Smooth muscle cell (in vitro differentiated cells): ENCODE data around the gene SLC2A3. TPM values are rescaled to one million over a fixed set of nuclear protein-coding genes. Genes with fewer than 3 reads are reported as not detected.
"Not testable (repeated sequence)": the region's sequence is repeated elsewhere in the genome, so short reads cannot be mapped to it uniquely, and the experiment has no call there.

Experiments
- DNase-seq: peaks from one replicate; lab custom pipeline; 2025; ENCODE audit not compliant: unreplicated experiment; lab: John Stamatoyannopoulos, UW
- H2AFZ ChIP-seq: fragments of 200-600 bp; sonication (generic); 2 replicates; pipeline ENCODE4 v1.6.0; 2016; ENCODE audit warnings: antibody characterized with exemption, low read depth, mild to moderate bottlenecking
- H3F3A ChIP-seq: fragments of 200-600 bp; sonication (generic); 2 replicates; pipeline ENCODE4 v1.6.0; 2017; ENCODE audit warnings: antibody characterized with exemption, low read depth
- H3K27ac ChIP-seq: fragments of 200-600 bp; sonication (generic); 2 replicates; pipeline ENCODE4 v1.5.1; 2016; ENCODE audit warnings: low read depth, mild to moderate bottlenecking
- H3K27me3 ChIP-seq: fragments of 200-600 bp; sonication (generic); 2 replicates; pipeline ENCODE4 v1.6.1; 2016; ENCODE audit warnings: low read depth, mild to moderate bottlenecking
- H3K36me3 ChIP-seq: fragments of 200-600 bp; sonication (generic); 2 replicates; pipeline ENCODE4 v1.5.1; 2016; ENCODE audit warnings: low read depth
- H3K4me1 ChIP-seq: fragments of 200-600 bp; sonication (generic); 2 replicates; pipeline ENCODE4 v1.5.1; 2016; ENCODE audit warnings: low read depth
- H3K4me2 ChIP-seq: fragments of 200-600 bp; sonication (generic); 2 replicates; pipeline ENCODE4 v1.6.0; 2016; ENCODE audit warnings: mild to moderate bottlenecking
- H3K4me3 ChIP-seq: fragments of 200-600 bp; sonication (generic); 2 replicates; pipeline ENCODE4 v1.5.1; 2016; ENCODE audit warnings: mild to moderate bottlenecking
- H3K79me2 ChIP-seq: fragments of 200-600 bp; sonication (generic); 2 replicates; pipeline ENCODE4 v1.6.0; 2016; ENCODE audit warnings: low read depth, mild to moderate bottlenecking
- H3K9ac ChIP-seq: fragments of 200-600 bp; sonication (generic); 2 replicates; pipeline ENCODE4 v1.6.0; 2016; ENCODE audit warnings: low read depth
- H3K9me3 ChIP-seq: fragments of 200-600 bp; sonication (generic); replicated peaks from 2 replicates; pipeline ENCODE4 v1.5.1; 2016; ENCODE audit warnings: low read depth
- H4K20me1 ChIP-seq: fragments of 200-600 bp; sonication (generic); 2 replicates; pipeline ENCODE4 v1.6.0; 2016; ENCODE audit warnings: low read depth
- CTCF ChIP-seq: fragments of 200-600 bp; sonication (generic); IDR thresholded peaks from 2 replicates; pipeline ENCODE4 v1.5.1; 2017; ENCODE audit warnings: borderline replicate concordance, mild to moderate bottlenecking, antibody characterized with exemption; ENCODE audit not compliant: insufficient read depth, poor library complexity, severe bottlenecking
- WGBS: methylation state at CpG from one replicate; pipeline ENCODE4 v1.1.7; 2016; ENCODE audit warnings: low lambda C conversion rate; 5-methylcytosine and 5-hydroxymethylcytosine counted together
- polyA plus RNA-seq: library from polyadenylated mRNA; unstranded; fragments of >200 nt; fragmentation: Nextera tagmentation; extraction: Ambion mirVana; gene quantifications from 2 replicates; pipeline ENCODE4 v1.2.1, GENCODE V29; 2016
- total RNA-seq: library from RNA; depleted of rRNA; stranded (reverse); fragments of >200 nt; gene quantifications from 2 replicates; pipeline ENCODE4 v1.2.3, GENCODE V29; 2014

The SLC2A3 gene
- total and polyA plus RNA-seq, 2 experiments from 2014 or later = 211 to 938 TPM

DNA sequence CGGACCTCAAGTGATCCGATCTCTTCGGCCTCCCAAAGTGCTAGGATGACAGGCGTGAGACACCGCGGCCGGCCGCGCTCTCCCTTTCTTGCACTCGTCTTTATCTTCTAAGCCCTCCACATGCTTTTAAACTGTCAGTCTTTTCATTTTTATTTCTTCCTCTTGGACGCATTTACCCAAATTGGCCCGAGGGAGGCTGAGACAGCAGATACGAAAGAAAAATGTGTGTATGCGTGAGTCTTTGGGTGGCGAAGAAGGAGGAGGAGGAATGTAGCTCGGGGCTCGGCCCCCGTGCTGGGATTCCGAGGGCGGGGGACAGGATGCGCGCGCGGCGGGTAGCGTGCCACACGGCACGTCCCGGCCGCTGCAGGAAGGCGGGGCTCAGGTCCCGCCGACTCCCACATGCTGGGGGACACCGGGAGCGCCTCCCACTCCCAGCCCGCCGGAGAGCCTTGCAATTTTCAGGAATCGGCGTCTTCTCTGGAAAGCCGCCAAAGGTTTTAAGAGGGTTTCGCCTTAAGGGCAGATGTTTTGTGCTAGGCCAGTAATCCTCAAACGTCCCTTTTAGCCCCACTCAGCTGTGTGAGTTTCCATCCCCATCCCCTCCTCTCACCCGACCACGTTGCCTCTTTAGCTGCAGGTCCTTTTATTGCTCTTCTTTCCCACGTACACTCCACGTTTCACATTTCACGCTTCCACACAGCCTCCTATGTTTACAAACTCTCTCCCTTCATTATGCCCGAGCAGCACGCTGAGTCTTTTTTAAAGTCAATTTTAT lies 34.7 kb upstream of the SLC2A3 start:
- Histone ChIP-seq H2AFZ (peak overlapping the region; percentile 2), H3K4me3 (peak overlapping the region; percentile 40), H3K4me1 (peaks cover 14% of the 10 kb centered on the region), H3K9ac (peak overlapping the region; percentile 30), H3K4me2 (peak overlapping the region; percentile 78), H3K27me3 (no peaks in the 10 kb centered on the region), H3K9me3 (no peaks in the 10 kb centered on the region), H4K20me1 (no peaks in the 10 kb centered on the region), H3K36me3 (no peaks in the 10 kb centered on the region), H3F3A (no peaks in the 10 kb centered on the region), H3K27ac (peak overlapping the region; percentile 74), H3K79me2 (no peaks in the 10 kb centered on the region)
- DNase-seq = peak; percentile 81
- WGBS = under 1% methylated on average over 45 of the region's 49 CpGs
- no peak for TF ChIP-seq CTCF

- 61% methylated on average over 14 of the region's 14 CpGs for WGBS
- Histone ChIP-seq H3K9me3 (no peaks in the 10 kb centered on the region), H3K27me3 (no peaks in the 10 kb centered on the region), H3K4me3 (no peak overlapping the region), H3K4me2 (no peak overlapping the region), H3K27ac (peak overlapping the region; percentile 27), H4K20me1 (no peaks in the 10 kb centered on the region), H3K9ac (no peak overlapping the region), H2AFZ (no peak overlapping the region), H3F3A (no peaks in the 10 kb centered on the region), H3K36me3 (no peaks in the 10 kb centered on the region), H3K4me1 (peaks cover 15% of the 10 kb centered on the region), H3K79me2 (no peaks in the 10 kb centered on the region)
- DNase-seq = no peak
- TF ChIP-seq CTCF = no peak
Measured at GRCh38 chr12:7966563-7966962, 30.6 kb upstream of the SLC2A3 start.

DNA sequence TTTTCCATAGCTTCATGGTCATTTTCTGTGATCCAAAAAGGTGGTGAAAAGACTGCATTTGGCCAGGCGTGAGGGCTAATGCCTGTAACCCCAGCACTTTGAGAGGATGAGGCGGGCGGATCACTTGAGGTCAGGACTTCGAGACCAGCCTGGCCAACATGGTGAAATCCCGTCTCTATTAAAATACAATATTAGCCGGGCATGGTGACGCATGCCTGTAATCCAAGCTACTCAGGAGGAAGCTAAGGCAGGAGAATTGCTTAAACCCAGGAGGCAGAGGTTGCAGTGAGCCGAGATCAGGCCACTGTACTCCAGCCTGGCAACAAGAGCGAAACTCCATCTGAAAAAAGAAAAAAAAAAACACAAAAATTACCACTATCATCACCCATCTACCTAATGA lies 28.7 kb upstream of the SLC2A3 start:
- H3K27ac ChIP-seq, H4K20me1 ChIP-seq, H3K9ac ChIP-seq, H2AFZ ChIP-seq, H3K36me3 ChIP-seq, H3F3A ChIP-seq, H3K4me3 ChIP-seq, DNase-seq, H3K27me3 ChIP-seq, H3K9me3 ChIP-seq, H3K79me2 ChIP-seq, H3K4me2 ChIP-seq: not testable (repeated sequence)
- 89% methylated on average over 9 of the region's 9 CpGs for WGBS
- H3K4me1 ChIP-seq = peaks cover 20% of the 10 kb centered on the region

DNA sequence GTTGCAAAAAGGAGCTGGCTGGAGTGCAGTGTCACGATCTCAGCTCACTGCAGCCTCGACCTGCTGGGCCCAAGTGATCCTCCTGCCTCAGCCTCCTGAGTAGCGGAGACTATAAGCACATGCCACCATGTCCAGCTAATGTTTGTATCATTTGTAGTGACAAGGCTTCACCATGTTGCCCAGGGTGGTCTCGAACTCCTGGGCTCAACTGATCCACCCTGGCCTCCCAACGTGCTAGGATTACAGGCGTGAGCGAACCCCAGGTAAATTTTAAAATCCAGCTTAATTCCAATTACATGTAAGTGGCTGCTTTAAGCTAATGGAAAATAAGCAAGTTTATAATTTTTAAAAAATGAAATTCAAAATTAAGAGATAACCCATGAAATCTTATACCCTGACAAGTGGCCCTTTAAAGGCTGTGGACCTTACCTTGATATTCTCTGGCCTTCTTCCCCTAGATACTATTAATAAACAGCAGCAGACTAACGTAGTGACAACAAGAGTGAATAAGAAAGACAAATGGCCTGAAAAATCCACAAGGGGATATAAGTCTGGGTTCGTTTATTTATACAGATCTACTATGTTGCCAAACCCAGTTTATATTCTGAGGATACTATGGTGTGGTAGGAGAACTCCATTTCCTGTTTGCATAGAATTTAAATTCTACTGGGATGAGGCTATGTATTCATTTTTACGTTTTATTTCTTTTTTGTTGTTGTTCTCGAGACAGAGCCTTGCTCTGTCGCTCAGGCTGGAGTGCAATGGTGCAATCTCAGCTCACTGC lies 25.6 kb upstream of the SLC2A3 start:
- peaks cover 15% of the 10 kb centered on the region for H3F3A ChIP-seq
- no peak for DNase-seq
- no peak overlapping the region for H2AFZ ChIP-seq
- no peak overlapping the region for H3K9ac ChIP-seq
- H3K27ac ChIP-seq = peak overlapping the region; percentile 95
- TF ChIP-seq CTCF = no peak
- no peaks in the 10 kb centered on the region for H3K27me3 ChIP-seq
- H4K20me1 ChIP-seq = no peaks in the 10 kb centered on the region
- H3K36me3 ChIP-seq = no peaks in the 10 kb centered on the region
- no peaks in the 10 kb centered on the region for H3K79me2 ChIP-seq
- peaks cover 24% of the 10 kb centered on the region for H3K4me1 ChIP-seq
- WGBS = 78% methylated on average over 12 of the region's 12 CpGs
- H3K4me2 ChIP-seq = peak overlapping the region; percentile 75
- peak overlapping the region; percentile 47 for H3K4me3 ChIP-seq
- H3K9me3 ChIP-seq = no peaks in the 10 kb centered on the region
